ENCODE measurements around the gene XDH.

Gene XDH

GRCh38 chr2:31365348-31365747 lies 49.2 kb downstream of the XDH start:
- DNase-seq (ENCODE audit: low spot score): no peak

GRCh38 chr2:31363956-31364750 lies 50.4 kb downstream of the XDH start:
- no peak for DNase-seq (ENCODE audit: low spot score)

- DNase-seq (ENCODE audit: low spot score): no peak
These were observed 52.0 kb downstream of the XDH start for GRCh38 chr2:31362581-31362980.

DNA sequence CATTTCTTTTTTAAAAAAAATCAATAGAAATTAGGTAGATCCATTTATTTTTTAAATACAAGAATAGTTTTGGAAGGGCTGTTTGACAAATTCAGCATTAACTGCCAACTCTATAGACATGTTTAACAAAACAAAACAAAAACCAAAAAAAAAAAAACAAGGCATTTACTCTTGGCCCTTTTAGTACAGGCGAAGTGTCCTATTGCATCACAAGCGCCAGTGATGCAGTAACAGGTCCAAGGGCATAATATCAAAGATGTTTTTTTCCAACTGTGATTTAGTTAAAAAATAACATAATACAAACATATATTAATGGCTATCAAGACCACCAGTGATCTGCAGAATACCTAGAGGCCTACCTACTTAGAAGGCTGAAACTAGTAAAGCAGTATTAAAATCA lies 55.3 kb downstream of the XDH start:
- DNase-seq (ENCODE audit: low spot score): no peak

DNA sequence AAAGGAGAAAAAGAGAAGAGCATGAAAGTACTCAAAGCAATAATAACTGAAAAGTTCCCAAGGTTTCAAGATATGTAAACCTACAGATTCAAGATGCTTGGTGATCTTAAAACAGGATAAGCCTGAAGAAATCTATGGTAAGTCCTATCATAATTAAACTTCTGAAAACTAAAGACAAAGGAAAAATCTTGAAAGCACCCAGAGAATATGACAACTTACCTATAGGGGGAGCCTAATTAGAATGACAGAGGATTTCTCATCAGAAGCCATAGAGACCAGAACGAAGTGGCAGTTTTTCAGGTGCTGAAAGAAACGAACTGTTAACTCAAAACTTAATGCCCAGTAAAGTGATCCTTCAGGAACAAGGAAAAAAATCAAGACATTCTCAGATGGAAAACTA lies 59.7 kb downstream of the XDH start:
- DNase-seq (ENCODE audit: low spot score): no peak

GRCh38 chr2:31353179-31353578 lies 61.4 kb downstream of the XDH start:
- DNase-seq (ENCODE audit: low spot score): no peak

DNA sequence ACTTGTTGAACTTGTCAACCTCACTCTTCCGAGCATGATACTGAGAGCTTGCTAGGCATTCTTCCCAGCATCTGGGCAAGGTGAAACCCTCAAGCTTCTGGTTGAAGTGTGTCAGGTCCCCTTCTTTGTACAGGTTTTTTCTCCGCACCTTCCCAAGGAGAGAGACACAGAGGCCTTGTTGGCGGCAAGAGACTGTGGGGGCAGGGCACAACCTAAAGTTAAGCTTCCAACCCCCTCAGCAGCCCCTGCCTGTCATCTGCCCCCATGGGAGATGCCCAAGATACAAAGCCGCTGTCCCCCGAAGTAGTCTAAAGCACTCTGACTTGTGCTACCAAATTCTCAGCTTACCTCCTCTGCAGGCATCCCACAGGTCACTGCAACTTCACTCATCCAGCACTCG lies 64.9 kb downstream of the XDH start:
- DNase-seq (ENCODE audit: low spot score): no peak

DNA sequence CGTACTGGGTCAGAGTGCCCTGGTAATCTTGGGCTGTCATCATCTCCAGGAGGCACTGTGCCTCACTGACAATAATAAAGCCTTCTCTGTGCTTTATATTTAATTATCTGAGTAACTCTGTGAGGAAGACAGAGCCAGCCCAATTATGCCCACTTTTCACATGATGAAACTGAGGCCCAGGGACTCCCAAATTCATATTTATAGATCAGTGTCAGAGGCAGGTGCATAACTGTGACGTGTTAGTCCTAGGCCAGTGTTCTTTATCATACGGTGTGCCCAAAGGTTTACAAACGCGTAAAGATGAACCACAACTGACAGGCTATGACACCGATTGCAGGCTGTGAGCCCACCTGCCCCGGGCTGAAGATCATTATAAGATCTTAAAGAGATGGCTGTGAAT lies 65.4 kb downstream of the XDH start:
- DNase-seq (ENCODE audit: low spot score): no peak

GRCh38 chr2:31348618-31349017 lies 65.9 kb downstream of the XDH start:
- no peak for DNase-seq (ENCODE audit: low spot score)

DNA sequence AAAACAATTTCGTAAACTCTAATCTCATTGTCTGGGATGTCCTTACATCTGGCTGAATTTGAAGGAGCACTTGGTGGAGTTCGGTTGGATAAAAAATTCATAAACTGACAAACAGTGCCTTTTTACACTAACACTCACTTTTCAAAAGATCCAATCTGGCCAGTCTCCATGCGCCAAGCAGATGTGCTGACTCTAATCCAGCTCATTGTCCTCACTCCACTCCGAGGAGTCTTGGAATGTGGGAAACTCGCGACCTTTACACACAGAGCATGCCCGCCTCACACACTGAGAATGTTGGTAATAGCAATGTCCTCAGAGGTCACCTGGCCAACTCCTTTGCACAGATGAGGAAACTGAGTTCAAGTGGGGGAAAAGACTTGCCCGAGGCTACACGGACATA lies 66.8 kb downstream of the XDH start:
- no peak for DNase-seq (ENCODE audit: low spot score)

DNA sequence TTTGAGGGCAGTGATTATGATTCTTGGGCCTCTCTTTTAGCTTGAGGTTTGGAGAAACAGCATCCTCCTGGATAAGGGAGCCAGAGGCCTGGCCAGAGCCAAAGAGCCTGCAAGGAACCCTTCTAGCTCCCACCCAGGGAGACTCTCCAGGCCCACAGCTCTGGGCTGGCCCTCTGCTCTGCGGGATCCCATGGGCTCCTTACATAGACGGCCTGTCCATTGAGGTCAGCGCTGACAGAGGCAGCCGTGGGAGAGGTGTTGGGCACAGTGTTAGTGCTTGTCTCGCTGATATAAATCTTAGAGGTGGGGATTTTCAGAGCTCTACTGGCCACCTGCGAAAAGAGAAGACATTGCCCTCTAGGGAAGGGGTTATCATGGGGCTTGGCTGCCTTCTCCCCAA lies 67.2 kb downstream of the XDH start:
- no peak for DNase-seq (ENCODE audit: low spot score)

DNA sequence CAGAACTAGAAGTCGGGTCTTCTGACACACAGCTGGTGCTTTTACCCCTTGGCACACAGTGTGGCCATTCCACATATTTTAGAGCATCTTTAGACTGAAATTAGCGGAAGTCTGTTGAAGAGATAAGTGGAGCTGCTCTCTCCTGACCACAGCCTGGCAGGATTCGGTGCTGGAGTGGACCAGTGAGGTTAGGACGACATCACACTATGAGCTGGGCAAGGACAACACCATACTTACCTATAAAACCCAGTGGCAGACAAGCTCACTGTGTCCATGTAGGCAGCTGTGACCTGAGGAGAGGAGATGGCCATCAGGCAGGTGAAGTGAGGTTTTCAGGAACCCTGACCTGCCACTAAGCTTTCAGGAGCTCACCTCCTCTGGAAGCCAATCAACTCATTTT lies 70.1 kb downstream of the XDH start:
- no peak for DNase-seq (ENCODE audit: low spot score)

DNA sequence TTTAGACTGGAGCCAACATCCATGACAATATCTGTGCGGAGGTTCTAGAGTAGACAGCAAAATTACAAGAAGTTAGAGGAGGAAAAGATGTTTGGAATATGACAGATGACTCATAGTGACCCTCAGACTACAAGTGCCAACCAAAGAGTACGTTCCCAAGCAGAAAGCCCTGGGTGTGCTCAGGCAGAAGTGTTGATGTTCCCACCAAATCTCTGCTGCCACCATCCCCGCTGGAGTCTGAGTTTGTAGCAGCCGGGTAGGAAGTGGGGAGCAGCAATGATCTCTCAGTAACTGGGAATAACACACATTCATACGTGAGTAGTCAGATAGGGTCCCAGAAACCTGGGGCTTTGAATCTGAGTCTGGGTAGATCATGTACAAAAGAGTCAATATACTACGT lies 73.2 kb downstream of the XDH start:
- no peak for DNase-seq (ENCODE audit: low spot score)

- DNase-seq (ENCODE audit: low spot score): no peak
These were observed 74.8 kb downstream of the XDH start for GRCh38 chr2:31339696-31340095.

- no peak for DNase-seq (ENCODE audit: low spot score)
These were observed 76.7 kb downstream of the XDH start for GRCh38 chr2:31337860-31338259.

DNA sequence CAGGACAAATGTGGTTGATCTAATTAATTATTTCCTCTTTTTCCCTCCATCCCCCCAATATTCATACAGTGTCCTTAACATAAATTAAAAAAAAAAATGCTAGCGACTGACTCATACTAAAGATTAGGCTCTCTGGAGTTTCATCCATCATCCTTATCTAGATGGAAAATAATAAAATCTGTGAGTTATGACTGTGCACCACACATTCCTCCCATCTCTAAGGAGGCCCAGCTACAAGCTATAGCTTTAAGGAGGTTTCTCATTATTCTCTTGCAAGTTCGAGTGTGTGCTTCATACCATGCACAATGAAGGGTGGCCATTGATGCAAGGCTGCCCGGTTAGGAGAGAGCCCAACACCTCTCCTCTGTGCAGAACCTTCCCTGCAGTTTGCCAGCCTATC lies 77.3 kb downstream of the XDH start:
- no peak for DNase-seq (ENCODE audit: low spot score)

GRCh38 chr2:31335921-31336585 lies 78.5 kb downstream of the XDH start:
- no peak for DNase-seq (ENCODE audit: low spot score)

DNA sequence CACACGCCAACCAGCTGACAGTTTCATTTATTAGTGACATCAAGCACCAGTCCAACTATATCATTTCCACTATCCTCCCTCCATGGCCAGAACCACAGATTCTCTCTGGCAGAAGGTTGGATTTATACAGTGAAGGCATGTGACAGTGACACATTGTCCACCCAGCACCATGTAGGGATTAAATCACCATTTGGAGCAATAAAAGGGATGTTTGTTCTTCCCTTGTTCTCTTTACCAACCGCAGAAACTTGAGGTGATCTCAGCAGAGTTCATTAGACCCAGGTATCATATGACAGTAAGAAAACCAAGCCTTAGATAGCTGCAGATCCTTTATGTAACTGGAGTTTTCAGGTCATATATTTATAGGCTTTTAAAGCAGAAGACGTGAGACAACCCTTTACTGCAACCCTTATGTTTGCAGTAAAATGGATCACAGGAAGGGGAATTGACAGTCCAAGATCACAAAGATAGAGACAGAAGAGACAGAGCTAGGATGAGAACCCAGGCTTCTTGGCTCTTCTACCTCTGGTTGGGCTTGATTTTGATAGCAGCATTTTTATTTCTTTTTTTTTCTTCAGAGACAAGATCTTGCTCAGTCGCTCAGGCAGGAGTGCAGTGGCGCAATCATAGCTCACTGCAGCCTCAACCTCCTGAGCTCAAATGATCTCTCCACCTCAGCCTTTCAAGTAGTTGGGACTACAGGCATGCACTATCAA lies 80.1 kb downstream of the XDH start:
- DNase-seq (ENCODE audit: low spot score): peak; percentile 9

GRCh38 chr2:31333527-31334183 lies 80.9 kb downstream of the XDH start:
- DNase-seq (ENCODE audit: low spot score): peak; percentile 65

GRCh38 chr2:31333046-31333445 lies 81.5 kb downstream of the XDH start:
- DNase-seq (ENCODE audit: low spot score): no peak

DNA sequence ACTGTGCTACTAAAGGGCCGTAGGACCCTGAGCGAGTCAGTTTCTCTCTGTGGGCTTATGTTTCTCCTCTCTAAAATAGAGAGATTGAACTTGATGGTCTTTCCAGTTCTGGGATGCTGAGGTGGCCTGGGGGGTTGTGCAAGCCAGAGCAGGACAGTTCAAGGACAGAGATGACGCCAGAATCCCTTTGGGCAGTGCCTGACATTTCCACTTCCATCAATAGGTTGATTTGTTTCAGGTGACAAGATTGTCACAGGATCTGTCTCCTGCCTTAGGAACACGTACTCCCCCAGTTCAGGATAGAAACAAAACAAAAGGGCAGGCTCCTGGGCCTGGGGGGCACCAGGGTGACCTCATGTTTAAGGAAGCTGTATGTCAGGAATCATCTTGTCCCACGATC lies 82.0 kb downstream of the XDH start:
- no peak for DNase-seq (ENCODE audit: low spot score)

DNA sequence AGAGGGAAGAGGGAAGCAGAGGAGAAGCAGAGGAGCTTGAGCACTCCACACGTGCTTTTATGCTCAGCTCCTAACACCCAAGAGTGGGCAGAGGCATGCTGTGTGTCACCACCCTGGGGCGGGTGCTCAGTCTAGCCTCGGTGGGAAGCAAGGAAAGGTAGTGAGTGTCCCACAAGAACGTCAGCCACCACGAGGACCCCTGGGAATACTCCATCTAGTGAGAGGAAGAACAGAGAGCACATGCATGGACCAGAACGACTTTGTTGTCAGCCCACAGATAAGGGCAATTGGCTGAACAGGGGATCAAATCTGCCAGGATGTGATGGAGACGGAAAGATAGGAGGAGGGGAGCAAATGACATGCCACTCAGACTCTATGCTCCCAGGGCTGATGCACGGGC lies 83.4 kb downstream of the XDH start:
- no peak for DNase-seq (ENCODE audit: low spot score)

Measured in globus pallidus (tissue), 1 donor.